Measurements from ENCODE around the gene AEBP1. TPM values are rescaled to one million over a fixed set of nuclear protein-coding genes. Genes with fewer than 3 reads are reported as not detected.

The AEBP1 gene
- total RNA-seq, 1 donor from 2014 or later = 52.2 TPM

DNA sequence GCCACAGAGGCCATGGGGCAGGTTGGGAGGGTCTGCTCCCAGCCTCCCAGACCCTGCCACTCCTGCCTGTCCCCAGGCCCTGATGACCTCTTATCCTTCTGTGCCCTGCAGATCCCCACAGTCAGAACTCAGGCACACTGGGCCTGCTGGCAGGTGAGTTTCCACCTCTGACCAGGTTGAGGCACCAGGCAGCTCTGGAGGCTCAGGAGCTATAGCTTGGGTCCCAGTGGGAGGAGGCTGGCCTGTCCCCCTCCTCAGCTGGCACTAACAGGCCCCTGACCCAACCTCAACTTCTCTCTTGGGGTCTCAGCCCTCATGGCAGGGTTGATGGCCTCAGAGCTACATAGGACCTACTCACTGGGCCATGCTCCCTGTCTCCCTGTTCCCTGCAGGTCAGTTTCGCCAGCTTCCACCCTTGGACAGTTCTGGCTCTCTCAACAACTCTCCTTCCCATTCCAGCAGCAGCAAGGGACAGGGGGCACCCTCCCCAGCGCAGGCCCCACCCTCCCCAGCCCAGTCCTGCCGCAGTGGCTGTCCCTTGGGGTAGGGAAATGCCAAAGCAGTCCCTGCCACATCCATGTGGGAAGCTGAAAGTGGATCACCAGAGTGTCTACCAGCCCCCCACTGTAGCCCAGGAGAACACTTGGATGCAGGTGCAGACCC is 2.7 kb upstream of the AEBP1 start:
- H3K4me1 Mint-ChIP-seq (ENCODE audit: low read depth) = peaks cover 5% of the 10 kb centered on the region
- TF ChIP-seq, protein P1, sequence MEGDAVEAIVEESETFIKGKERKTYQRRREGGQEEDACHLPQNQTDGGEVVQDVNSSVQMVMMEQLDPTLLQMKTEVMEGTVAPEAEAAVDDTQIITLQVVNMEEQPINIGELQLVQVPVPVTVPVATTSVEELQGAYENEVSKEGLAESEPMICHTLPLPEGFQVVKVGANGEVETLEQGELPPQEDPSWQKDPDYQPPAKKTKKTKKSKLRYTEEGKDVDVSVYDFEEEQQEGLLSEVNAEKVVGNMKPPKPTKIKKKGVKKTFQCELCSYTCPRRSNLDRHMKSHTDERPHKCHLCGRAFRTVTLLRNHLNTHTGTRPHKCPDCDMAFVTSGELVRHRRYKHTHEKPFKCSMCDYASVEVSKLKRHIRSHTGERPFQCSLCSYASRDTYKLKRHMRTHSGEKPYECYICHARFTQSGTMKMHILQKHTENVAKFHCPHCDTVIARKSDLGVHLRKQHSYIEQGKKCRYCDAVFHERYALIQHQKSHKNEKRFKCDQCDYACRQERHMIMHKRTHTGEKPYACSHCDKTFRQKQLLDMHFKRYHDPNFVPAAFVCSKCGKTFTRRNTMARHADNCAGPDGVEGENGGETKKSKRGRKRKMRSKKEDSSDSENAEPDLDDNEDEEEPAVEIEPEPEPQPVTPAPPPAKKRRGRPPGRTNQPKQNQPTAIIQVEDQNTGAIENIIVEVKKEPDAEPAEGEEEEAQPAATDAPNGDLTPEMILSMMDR (IDR thresholded peaks at IDR 0.05; ENCODE audit: unreplicated experiment) = no peak
- H3K9me3 Mint-ChIP-seq (ENCODE audit: low read depth) = no peaks in the 10 kb centered on the region
- no peak overlapping the region for H3K4me3 Mint-ChIP-seq (ENCODE audit: low read depth)
- peaks cover 30% of the 10 kb centered on the region for H3K27me3 Mint-ChIP-seq
- H3K36me3 Mint-ChIP-seq (ENCODE audit: insufficient read depth) = no peaks in the 10 kb centered on the region
- no peak overlapping the region for H3K27ac Mint-ChIP-seq
- DNase-seq (ENCODE audit: low spot score, unreplicated experiment) = no peak

DNA sequence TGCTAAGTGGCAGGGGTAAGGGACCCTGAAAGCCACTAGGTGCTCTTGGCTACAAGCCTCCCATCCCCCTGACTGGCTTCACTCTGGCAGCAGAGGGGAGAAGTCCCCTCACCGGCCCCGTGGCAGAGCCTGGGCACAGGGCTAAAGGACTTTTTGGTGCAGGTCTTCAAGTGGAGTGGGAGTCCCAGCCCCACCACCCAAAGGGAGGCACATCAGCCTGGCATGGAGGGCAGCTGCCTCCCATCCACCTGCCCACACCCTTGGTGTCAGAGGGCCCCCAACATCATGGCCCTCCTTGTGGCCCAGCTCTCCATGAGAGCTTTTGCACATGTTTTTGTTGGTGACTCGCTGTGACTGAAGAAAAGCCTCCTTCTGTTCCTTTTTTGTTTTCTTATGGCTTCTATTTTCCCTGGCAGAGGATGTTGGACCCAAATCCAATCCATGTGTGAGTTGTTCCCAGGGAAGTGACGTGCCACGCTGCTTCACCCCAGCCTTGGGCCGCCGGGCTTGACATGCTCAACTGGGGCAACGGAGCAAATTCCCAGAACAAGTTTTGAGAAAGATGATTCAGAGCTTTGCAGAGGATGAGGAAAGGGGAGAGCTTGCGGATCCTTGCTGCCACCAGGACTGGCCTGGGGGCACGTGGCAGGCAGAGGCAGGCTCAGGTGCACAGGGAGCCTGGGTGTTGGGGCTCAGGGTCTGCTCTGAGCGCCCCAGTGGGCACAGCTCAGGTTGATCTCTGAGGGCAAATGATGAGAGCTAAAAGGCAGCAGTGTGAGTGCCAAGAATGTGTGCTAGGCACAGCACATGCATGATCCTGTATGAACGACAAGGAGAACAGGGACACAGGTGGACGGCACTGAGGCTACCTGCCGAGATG is 1.9 kb upstream of the AEBP1 start:
- TF ChIP-seq, protein P1 (IDR thresholded peaks at IDR 0.05; ENCODE audit: unreplicated experiment) = no peak
- no peak overlapping the region for H3K27ac Mint-ChIP-seq
- H3K36me3 Mint-ChIP-seq (ENCODE audit: insufficient read depth) = no peaks in the 10 kb centered on the region
- DNase-seq (ENCODE audit: low spot score, unreplicated experiment) = no peak
- H3K27me3 Mint-ChIP-seq = peaks cover 23% of the 10 kb centered on the region
- H3K4me1 Mint-ChIP-seq (ENCODE audit: low read depth) = peaks cover 5% of the 10 kb centered on the region
- no peaks in the 10 kb centered on the region for H3K9me3 Mint-ChIP-seq (ENCODE audit: low read depth)
- peak overlapping the region; percentile 58 for H3K4me3 Mint-ChIP-seq (ENCODE audit: low read depth)

DNA sequence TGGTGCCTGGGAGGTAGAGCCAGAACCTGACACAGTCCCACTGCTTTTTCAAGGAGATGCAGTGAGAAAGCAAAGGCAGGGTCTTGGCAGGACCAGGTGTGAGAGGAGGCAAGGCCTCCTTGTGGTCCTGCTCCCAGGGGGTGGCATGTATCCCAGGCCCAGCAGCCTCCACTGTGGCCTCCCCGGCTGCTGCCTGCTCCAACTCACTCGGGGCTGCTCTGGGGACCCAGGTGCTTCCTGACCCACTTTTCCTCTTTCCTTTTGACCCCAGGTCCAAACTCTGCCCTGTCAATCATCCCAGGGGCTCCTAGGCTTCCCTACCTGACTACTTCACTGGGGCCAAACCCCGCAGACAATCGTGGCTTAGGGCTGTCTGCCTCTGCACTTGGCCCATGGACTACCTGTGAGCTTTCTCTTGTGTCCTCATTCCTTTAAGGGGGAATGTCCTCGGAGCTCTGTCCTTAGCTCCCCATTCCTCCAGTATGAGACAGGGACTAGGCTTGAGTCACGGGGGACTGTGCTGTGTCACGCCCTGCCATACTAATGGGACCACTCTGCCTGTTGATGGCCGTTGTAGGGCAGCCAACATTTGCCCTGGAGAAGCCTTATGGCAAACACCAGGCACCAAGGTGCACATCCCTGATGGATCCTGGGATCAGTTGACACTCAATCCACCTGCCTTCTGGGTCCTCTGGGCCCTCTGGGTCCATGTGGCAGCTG is 1.1 kb upstream of the AEBP1 start:
- Mint-ChIP-seq H3K4me1 (ENCODE audit: low read depth) (peaks cover 5% of the 10 kb centered on the region), H3K27me3 (peaks cover 23% of the 10 kb centered on the region), H3K27ac (no peak overlapping the region), H3K4me3 (ENCODE audit: low read depth) (peak overlapping the region; percentile 71), H3K36me3 (ENCODE audit: insufficient read depth) (no peaks in the 10 kb centered on the region), H3K9me3 (ENCODE audit: low read depth) (no peaks in the 10 kb centered on the region)
- TF ChIP-seq, protein P1 (IDR thresholded peaks at IDR 0.05; ENCODE audit: unreplicated experiment) = no peak
- no peak for DNase-seq (ENCODE audit: low spot score, unreplicated experiment)

DNA sequence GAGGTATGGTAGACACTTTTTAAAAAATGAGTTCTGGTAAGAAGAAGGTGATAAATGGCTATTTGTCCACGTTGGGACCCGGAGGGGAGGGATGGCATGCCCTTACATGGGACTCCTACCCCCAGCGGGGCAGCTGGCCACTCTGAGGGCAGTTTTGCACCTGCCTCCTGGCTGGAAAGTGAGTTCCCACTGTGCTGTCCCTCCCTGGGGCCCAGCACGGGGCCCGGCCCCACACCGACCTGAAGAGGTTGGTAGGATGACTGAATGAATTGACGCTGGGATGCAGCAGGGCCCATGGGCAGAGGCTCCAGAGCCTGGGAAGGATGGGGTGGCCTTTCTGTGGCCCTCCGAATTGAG is 601 bp upstream of the AEBP1 start:
- no peak for DNase-seq (ENCODE audit: low spot score, unreplicated experiment)
- TF ChIP-seq, protein P1 (IDR thresholded peaks at IDR 0.05; ENCODE audit: unreplicated experiment) = no peak
- Mint-ChIP-seq H3K9me3 (ENCODE audit: low read depth) (no peaks in the 10 kb centered on the region), H3K4me3 (ENCODE audit: low read depth) (peak overlapping the region; percentile 71), H3K4me1 (ENCODE audit: low read depth) (peaks cover 5% of the 10 kb centered on the region), H3K27me3 (peaks cover 23% of the 10 kb centered on the region), H3K27ac (no peak overlapping the region), H3K36me3 (ENCODE audit: insufficient read depth) (no peaks in the 10 kb centered on the region)
